H1 (cell line): Measurements from ENCODE around the gene THRB.

Experiments
- ASH2L ChIP-seq: fragments of 200-600, 300-600 bp; sonication (generic); IDR thresholded peaks from one replicate; pipeline ENCODE4 v1.7.1; 2017; ENCODE audit warnings: low read length
- CEBPB ChIP-seq: IDR thresholded peaks from 2 replicates; pipeline ENCODE4 v1.6.1; 2012; ENCODE audit warnings: low read depth, low read length
- CREB1 ChIP-seq: IDR thresholded peaks from 2 replicates; pipeline ENCODE4 v1.6.1; 2012; ENCODE audit warnings: inconsistent platforms
- CTCF ChIP-seq, 3 experiments: IDR thresholded peaks; 1 replicate in 2 of 3; 2 replicates in 1 of 3; pipeline versions ENCODE4 v1.5.1 to v1.6.1; 2011; ENCODE audit warnings: low read length in 3 of 3, mild to moderate bottlenecking in 3 of 3, inconsistent platforms in 2 of 3, low read depth in 1 of 3, moderate library complexity in 1 of 3; ENCODE audit not compliant: insufficient read depth in 1 of 3; ENCODE audit errors: control extremely low read depth in 1 of 3
- EZH2 ChIP-seq: fragments of 200-600 bp; sonication (generic); IDR thresholded peaks from 2 replicates; pipeline ENCODE4 v1.7.1; 2012; ENCODE audit warnings: low read depth, mild to moderate bottlenecking, moderate library complexity, low read length, inconsistent platforms; ENCODE audit not compliant: severe bottlenecking
- FOSL1 ChIP-seq: IDR thresholded peaks from 2 replicates; pipeline ENCODE4 v1.6.1; 2011; ENCODE audit warnings: mild to moderate bottlenecking, low read depth, low read length, moderate library complexity; ENCODE audit not compliant: insufficient read depth
- MAFK ChIP-seq: IDR thresholded peaks from 2 replicates; pipeline ENCODE4 v1.6.1; 2012; ENCODE audit warnings: low read depth, mild to moderate bottlenecking, improper control_type of control experiment, low read length
- PHF8 ChIP-seq: fragments of 200-600 bp; sonication (generic); conservative IDR thresholded peaks from 2 replicates; pipeline ENCODE4 v1.7.1; 2012; ENCODE audit warnings: low read depth, mild to moderate bottlenecking, inconsistent platforms, low read length, moderate library complexity
- POLR2AphosphoS5 ChIP-seq: IDR thresholded peaks from 2 replicates; pipeline ENCODE4 v1.6.1; 2011; ENCODE audit warnings: low read depth, low read length
- RFX5 ChIP-seq: IDR thresholded peaks from 2 replicates; pipeline ENCODE4 v1.6.1; 2011; ENCODE audit warnings: low read depth, low read length, improper control_type of control experiment, borderline replicate concordance
- TAF7 ChIP-seq: optimal IDR thresholded peaks from 2 replicates; pipeline ENCODE3; 2011; ENCODE audit warnings: low read depth, mild to moderate bottlenecking, inconsistent platforms, low read length, moderate library complexity, borderline replicate concordance

GRCh38 chr3:24135280-24135679 is 359.4 kb downstream of the THRB start:
- no peak for TF ChIP-seq CREB1
- TF ChIP-seq MAFK: no peak
- no peak for TF ChIP-seq CTCF (IDR thresholded peaks at IDR 0.05; ENCODE audit: control extremely low read depth in 1 of 3, insufficient read depth in 1 of 3, low read depth in 1 of 3, low read length in 3 of 3)
- TF ChIP-seq TAF7: no peak
- TF ChIP-seq EZH2: no peak
- TF ChIP-seq RFX5: no peak
- TF ChIP-seq ASH2L: no peak
- no peak for TF ChIP-seq FOSL1
- TF ChIP-seq CEBPB: no peak
- TF ChIP-seq POLR2AphosphoS5: no peak
- TF ChIP-seq PHF8: no peak
